ENCODE results near the gene NUB1.

The NUB1 gene

GRCh38 chr7:151307536-151307935 is 34.1 kb upstream of the NUB1 start:
- Mint-ChIP-seq H3K9me3 (no peaks in the 10 kb centered on the region), H3K27ac (no peak overlapping the region), H3K27me3 (ENCODE audit: low read depth) (peaks cover 25% of the 10 kb centered on the region), H3K4me1 (peaks cover 9% of the 10 kb centered on the region), H3K4me3 (no peak overlapping the region), H3K36me3 (ENCODE audit: low read depth) (no peaks in the 10 kb centered on the region)
- no peak for TF ChIP-seq CTCF (IDR thresholded peaks at IDR 0.05; ENCODE audit: unreplicated experiment in 3 of 3)

- Mint-ChIP-seq H3K36me3 (ENCODE audit: low read depth) (no peaks in the 10 kb centered on the region), H3K4me1 (peaks cover 9% of the 10 kb centered on the region), H3K27ac (no peak overlapping the region), H3K9me3 (no peaks in the 10 kb centered on the region), H3K27me3 (ENCODE audit: low read depth) (peaks cover 19% of the 10 kb centered on the region), H3K4me3 (no peak overlapping the region)
- no peak for TF ChIP-seq CTCF (IDR thresholded peaks at IDR 0.05; ENCODE audit: unreplicated experiment in 3 of 3)
These were observed 33.4 kb upstream of the NUB1 start for GRCh38 chr7:151308256-151308655.

- Mint-ChIP-seq H3K9me3 (no peaks in the 10 kb centered on the region), H3K36me3 (ENCODE audit: low read depth) (no peaks in the 10 kb centered on the region), H3K4me3 (no peak overlapping the region), H3K27me3 (ENCODE audit: low read depth) (peaks cover 15% of the 10 kb centered on the region), H3K4me1 (peaks cover 9% of the 10 kb centered on the region), H3K27ac (no peak overlapping the region)
- TF ChIP-seq CTCF (IDR thresholded peaks at IDR 0.05; ENCODE audit: unreplicated experiment in 3 of 3) = no peak
These were observed 32.8 kb upstream of the NUB1 start for GRCh38 chr7:151308791-151309190.

GRCh38 chr7:151309311-151309710 is 32.3 kb upstream of the NUB1 start:
- H3K27me3 Mint-ChIP-seq (ENCODE audit: low read depth) = peaks cover 14% of the 10 kb centered on the region
- H3K36me3 Mint-ChIP-seq (ENCODE audit: low read depth) = no peaks in the 10 kb centered on the region
- H3K9me3 Mint-ChIP-seq = no peaks in the 10 kb centered on the region
- no peak for TF ChIP-seq CTCF (IDR thresholded peaks at IDR 0.05; ENCODE audit: unreplicated experiment in 3 of 3)
- H3K27ac Mint-ChIP-seq = peak overlapping the region in 1 of 3 experiments; percentile 48
- H3K4me3 Mint-ChIP-seq = no peak overlapping the region
- H3K4me1 Mint-ChIP-seq = peaks cover 9% of the 10 kb centered on the region

GRCh38 chr7:151310578-151310977 is 31.0 kb upstream of the NUB1 start:
- Mint-ChIP-seq H3K9me3 (no peaks in the 10 kb centered on the region), H3K27ac (no peak overlapping the region), H3K4me1 (no peaks in the 10 kb centered on the region), H3K4me3 (no peak overlapping the region), H3K27me3 (ENCODE audit: low read depth) (peaks cover 4% of the 10 kb centered on the region), H3K36me3 (ENCODE audit: low read depth) (no peaks in the 10 kb centered on the region)
- peak in 2 of 3 experiments; percentile 28 to 35 for TF ChIP-seq CTCF (IDR thresholded peaks at IDR 0.05; ENCODE audit: unreplicated experiment in 3 of 3)

GRCh38 chr7:151311294-151311864 is 30.2 kb upstream of the NUB1 start:
- Mint-ChIP-seq H3K9me3 (no peaks in the 10 kb centered on the region), H3K27ac (no peak overlapping the region), H3K4me1 (no peaks in the 10 kb centered on the region), H3K4me3 (no peak overlapping the region), H3K36me3 (ENCODE audit: low read depth) (no peaks in the 10 kb centered on the region), H3K27me3 (ENCODE audit: low read depth) (peaks cover 4% of the 10 kb centered on the region)
- TF ChIP-seq CTCF (IDR thresholded peaks at IDR 0.05; ENCODE audit: unreplicated experiment in 3 of 3) = no peak

Data from nephron (organoid).